Type B pancreatic cell (in vitro differentiated cells): ENCODE measurements around the gene ZNF532. TPM values are rescaled to one million over a fixed set of nuclear protein-coding genes. Genes with fewer than 3 reads are reported as not detected.
"Not testable (repeated sequence)": the region's sequence is repeated elsewhere in the genome, so short reads cannot be mapped to it uniquely, and the experiment has no call there.

ENCODE experiments used
- DNase-seq: peaks from one replicate; pipeline ENCODE4 v3.0.0; 2021; ENCODE audit warnings: mixed read lengths; ENCODE audit not compliant: unreplicated experiment; ENCODE audit errors: extremely low spot score
- H3K27ac Mint-ChIP-seq: 2 replicates; pipeline ENCODE4 v1.8.0; 2021; ENCODE audit warnings: mild to moderate bottlenecking, mixed read lengths
- H3K27me3 Mint-ChIP-seq: 2 replicates; pipeline ENCODE4 v1.8.0; 2021; ENCODE audit warnings: mixed read lengths
- H3K36me3 Mint-ChIP-seq: 2 replicates; pipeline ENCODE4 v1.8.0; 2021; ENCODE audit warnings: mixed read lengths
- H3K4me1 Mint-ChIP-seq: one replicate; pipeline ENCODE4 v1.8.0; 2021; ENCODE audit warnings: mixed read lengths; ENCODE audit not compliant: unreplicated experiment
- H3K4me3 Mint-ChIP-seq: 2 replicates; pipeline ENCODE4 v1.8.0; 2021; ENCODE audit warnings: mild to moderate bottlenecking, mixed read lengths
- H3K9me3 Mint-ChIP-seq: 2 replicates; pipeline ENCODE4 v1.8.0; 2021; ENCODE audit warnings: mixed read lengths
- CTCF ChIP-seq: fragments of 200-600 bp; sonication (generic); conservative IDR thresholded peaks from 2 replicates; pipeline ENCODE4 v1.5.0; 2021; ENCODE audit warnings: antibody characterized with exemption, mild to moderate bottlenecking
- total RNA-seq: library from RNA; stranded (reverse); gene quantifications from 2 replicates; pipeline ENCODE4 v1.2.1, GENCODE V29; 2021; ENCODE audit warnings: low replicate concordance

Gene ZNF532
- total RNA-seq, 1 donor from 2014 or later, result 137 TPM

GRCh38 chr18:58915006-58915799 lies 50.5 kb downstream of the ZNF532 start:
- H3K4me1 Mint-ChIP-seq, result peaks cover 41% of the 10 kb centered on the region
- no peak overlapping the region for H3K4me3 Mint-ChIP-seq
- no peak for DNase-seq
- peak overlapping the region; percentile 47 for H3K27ac Mint-ChIP-seq
- no peaks in the 10 kb centered on the region for H3K9me3 Mint-ChIP-seq
- no peak for TF ChIP-seq CTCF
- H3K36me3 Mint-ChIP-seq, result peaks cover 50% of the 10 kb centered on the region
- H3K27me3 Mint-ChIP-seq, result no peaks in the 10 kb centered on the region

GRCh38 chr18:58915995-58916394 lies 51.3 kb downstream of the ZNF532 start:
- Mint-ChIP-seq H3K36me3 (peaks cover 51% of the 10 kb centered on the region), H3K4me3 (no peak overlapping the region), H3K9me3 (no peaks in the 10 kb centered on the region), H3K27me3 (no peaks in the 10 kb centered on the region), H3K27ac (peak overlapping the region; percentile 32), H3K4me1 (peaks cover 37% of the 10 kb centered on the region)
- DNase-seq, result no peak
- TF ChIP-seq CTCF, result no peak

- not testable (repeated sequence) for H3K9me3 Mint-ChIP-seq, H3K27me3 Mint-ChIP-seq, H3K4me1 Mint-ChIP-seq, DNase-seq, H3K4me3 Mint-ChIP-seq, H3K27ac Mint-ChIP-seq
- peaks cover 72% of the 10 kb centered on the region for H3K36me3 Mint-ChIP-seq
Observed at GRCh38 chr18:58919934-58920333, 55.3 kb downstream of the ZNF532 start.

GRCh38 chr18:58922995-58923394 lies 58.3 kb downstream of the ZNF532 start:
- peaks cover 19% of the 10 kb centered on the region for H3K9me3 Mint-ChIP-seq
- peaks cover 17% of the 10 kb centered on the region for H3K4me1 Mint-ChIP-seq
- no peak overlapping the region for H3K4me3 Mint-ChIP-seq
- TF ChIP-seq CTCF, result no peak
- no peak for DNase-seq
- no peaks in the 10 kb centered on the region for H3K27me3 Mint-ChIP-seq
- H3K36me3 Mint-ChIP-seq, result peaks cover 73% of the 10 kb centered on the region
- H3K27ac Mint-ChIP-seq, result peak overlapping the region; percentile 14

- TF ChIP-seq CTCF, result no peak
- H3K36me3 Mint-ChIP-seq, result peaks cover 62% of the 10 kb centered on the region
- peaks cover 26% of the 10 kb centered on the region for H3K4me1 Mint-ChIP-seq
- H3K9me3 Mint-ChIP-seq, result peaks cover 19% of the 10 kb centered on the region
- no peak for DNase-seq
- no peaks in the 10 kb centered on the region for H3K27me3 Mint-ChIP-seq
- H3K27ac Mint-ChIP-seq, result no peak overlapping the region
- H3K4me3 Mint-ChIP-seq, result no peak overlapping the region
Observed at GRCh38 chr18:58924473-58924872, 59.8 kb downstream of the ZNF532 start.

GRCh38 chr18:58927659-58928058 lies 63.0 kb downstream of the ZNF532 start:
- Mint-ChIP-seq H3K27me3 (no peaks in the 10 kb centered on the region), H3K4me3 (no peak overlapping the region), H3K27ac (no peak overlapping the region), H3K9me3 (peaks cover 19% of the 10 kb centered on the region), H3K36me3 (peaks cover 47% of the 10 kb centered on the region), H3K4me1 (peaks cover 27% of the 10 kb centered on the region)
- no peak for DNase-seq
- no peak for TF ChIP-seq CTCF
